HepG2 (cell line): Measurements from ENCODE around the gene QRICH2. TPM values are rescaled to one million over a fixed set of nuclear protein-coding genes. Genes with fewer than 3 reads are reported as not detected.

Source experiments
- CBFB ChIP-seq: sonication (generic); formaldehyde crosslinking; IDR thresholded peaks from 2 replicates; pipeline ENCODE4 v1.4.0; 2020; ENCODE audit warnings: missing genetic modification reagents
- KLF13 ChIP-seq: sonication (generic); formaldehyde crosslinking; IDR thresholded peaks from 2 replicates; pipeline ENCODE4 v1.4.0; 2020; ENCODE audit warnings: mild to moderate bottlenecking, missing genetic modification reagents
- MEIS2 ChIP-seq: sonication (generic); formaldehyde crosslinking; IDR thresholded peaks from 2 replicates; pipeline ENCODE4 v1.9.0; 2021; ENCODE audit warnings: mild to moderate bottlenecking, missing genetic modification reagents
- MTERF4 ChIP-seq: sonication (generic); formaldehyde crosslinking; IDR thresholded peaks from 2 replicates; pipeline ENCODE4 v1.8.0; 2023; ENCODE audit warnings: mild to moderate bottlenecking, missing genetic modification reagents
- MTF1 ChIP-seq: sonication (generic); formaldehyde crosslinking; IDR thresholded peaks from 2 replicates; pipeline ENCODE4 v1.5.0; 2020; ENCODE audit warnings: missing genetic modification reagents
- NR2C2 ChIP-seq: sonication (generic); formaldehyde crosslinking; IDR thresholded peaks from 2 replicates; pipeline ENCODE4 v1.4.0; 2020; ENCODE audit warnings: missing genetic modification reagents, mild to moderate bottlenecking, moderate library complexity, borderline replicate concordance
- RFX1 ChIP-seq: fragments of 450-650 bp; IDR thresholded peaks from 2 replicates; pipeline ENCODE4 v1.6.1; 2017
- SMARCC2 ChIP-seq: fragments of 450-650 bp; IDR thresholded peaks from 2 replicates; pipeline ENCODE4 v1.6.1; 2017; ENCODE audit warnings: antibody characterized with exemption, mild to moderate bottlenecking
- SMC3 ChIP-seq: IDR thresholded peaks from 2 replicates; pipeline ENCODE4 v1.6.1; 2011; ENCODE audit warnings: low read length, improper control_type of control experiment
- SOX13 ChIP-seq, 3 experiments: fragments of 450-650 bp in 1 of 3; sonication (generic) in 1 of 3; formaldehyde crosslinking in 1 of 3; IDR thresholded peaks in 2 of 3; conservative IDR thresholded peaks in 1 of 3; 2 replicates each; pipeline versions ENCODE4 v1.5.0 to v1.6.1; 2016 to 2020; ENCODE audit warnings: antibody characterized with exemption in 1 of 3, mild to moderate bottlenecking in 1 of 3, missing compliant biosample characterization in 1 of 3, missing genetic modification reagents in 1 of 3, moderate library complexity in 1 of 3
- SP5 ChIP-seq: IDR thresholded peaks from 2 replicates; pipeline ENCODE4 v1.6.1; 2016; ENCODE audit warnings: low read depth, borderline replicate concordance
- TARDBP ChIP-seq: sonication (generic); formaldehyde crosslinking; IDR thresholded peaks from 2 replicates; pipeline ENCODE4 v1.8.0; 2022; ENCODE audit warnings: mild to moderate bottlenecking, missing genetic modification reagents
- TEF ChIP-seq: sonication (generic); formaldehyde crosslinking; IDR thresholded peaks from 2 replicates; pipeline ENCODE4 v1.5.0; 2020; ENCODE audit warnings: missing genetic modification reagents
- THAP7 ChIP-seq: sonication (generic); formaldehyde crosslinking; IDR thresholded peaks from 2 replicates; pipeline ENCODE4 v1.8.1; 2023; ENCODE audit warnings: mild to moderate bottlenecking, missing genetic modification reagents
- XBP1 ChIP-seq: sonication (generic); formaldehyde crosslinking; IDR thresholded peaks from 2 replicates; pipeline ENCODE4 v1.5.0; 2020; ENCODE audit warnings: missing genetic modification reagents
- XRCC5 ChIP-seq: fragments of 200-400 bp; formaldehyde crosslinking; optimal IDR thresholded peaks from 2 replicates; pipeline ENCODE3; 2017; ENCODE audit warnings: mild to moderate bottlenecking, low read length
- ZKSCAN1 ChIP-seq: fragments of 150-350 bp; IDR thresholded peaks from 2 replicates; pipeline ENCODE4 v1.6.1; 2014; ENCODE audit warnings: low read length
- ZNF75D ChIP-seq: sonication (generic); formaldehyde crosslinking; IDR thresholded peaks from 2 replicates; pipeline ENCODE4 v1.8.1; 2023; ENCODE audit warnings: missing genetic modification reagents, mild to moderate bottlenecking, borderline replicate concordance
- polyA plus RNA-seq, 8 experiments: library from polyadenylated mRNA; depleted of rRNA in 3 of 8; stranded (reverse) in 7 of 8; unstranded in 1 of 8; fragments of >200 nt; fragmentation: Illumina TruSeq in 4 of 8; extraction: Trizol in 4 of 8; gene quantifications; 2 replicates each; pipeline versions ENCODE4 v1.2.1 to v1.2.3, GENCODE V29; 2011 to 2016; ENCODE audit warnings: low read depth in 4 of 8, missing spikeins in 1 of 8, mixed read lengths in 1 of 8; ENCODE audit not compliant: insufficient read depth in 1 of 8
- total RNA-seq, 5 experiments: library from RNA; depleted of rRNA; stranded (reverse); fragments of >200 nt; fragmentation: Illumina TruSeq; extraction: Trizol; gene quantifications; 2 replicates each; pipeline ENCODE4 v1.2.3, GENCODE V29; 2016; ENCODE audit warnings: low read depth in 1 of 5
- TF ChIP-seq, protein P1 (sequence below): sonication (generic); formaldehyde crosslinking; IDR thresholded peaks from 2 replicates; pipeline ENCODE4 v1.4.0; 2020; ENCODE audit warnings: missing genetic modification reagents, borderline replicate concordance
- TF ChIP-seq, protein P2 (sequence below): IDR thresholded peaks from 2 replicates; pipeline ENCODE4 v1.6.1; 2016; ENCODE audit warnings: missing compliant biosample characterization, missing genetic modification reagents, borderline replicate concordance
- TF ChIP-seq, protein P3 (sequence below): sonication (generic); formaldehyde crosslinking; IDR thresholded peaks from 2 replicates; pipeline ENCODE4 v1.4.0; 2020; ENCODE audit warnings: missing genetic modification reagents, mild to moderate bottlenecking, borderline replicate concordance
- TF ChIP-seq, protein P4 (sequence below): sonication (generic); formaldehyde crosslinking; IDR thresholded peaks from 2 replicates; pipeline ENCODE4 v1.5.0; 2020; ENCODE audit warnings: mild to moderate bottlenecking, missing genetic modification reagents

Gene QRICH2
- total and polyA plus RNA-seq, 2 of the 13 experiments (the other 11 are each of a cell fraction or from before 2014, with no cell fraction given) = 3.7 to 5.7 TPM

GRCh38 chr17:76345377-76345974 lies 37.4 kb upstream of the QRICH2 start (continued):
- TF ChIP-seq TEF (CRISPR knock-in tag) (no peak), XBP1 (CRISPR knock-in tag) (no peak), SMC3 (peak; percentile 29; the same call in 1 of the 2 replicates), SMARCC2 (no peak), MEIS2 (CRISPR knock-in tag) (no peak), MTF1 (CRISPR knock-in tag) (no peak), SOX13 (IDR thresholded peaks at IDR 0.05) (no peak), SOX13 (CRISPR knock-in tag; conservative IDR thresholded peaks at IDR 0.05 in 1 of 2, IDR thresholded peaks at IDR 0.05 in 1 of 2) (no peak; a peak in 2 of 4 replicates), THAP7 (CRISPR knock-in tag) (no peak), RFX1 (no peak), SP5 (CRISPR knock-in tag) (0 out of 2 replicates have a peak, but pooled peaks have one; percentile 39), ZNF75D (CRISPR knock-in tag) (no peak), TARDBP (no peak), CBFB (CRISPR knock-in tag) (no peak), KLF13 (CRISPR knock-in tag) (no peak), XRCC5 (no peak), NR2C2 (peak; percentile 63), MTERF4 (CRISPR knock-in tag) (no peak), ZKSCAN1 (no peak)
- TF ChIP-seq, protein P1, sequence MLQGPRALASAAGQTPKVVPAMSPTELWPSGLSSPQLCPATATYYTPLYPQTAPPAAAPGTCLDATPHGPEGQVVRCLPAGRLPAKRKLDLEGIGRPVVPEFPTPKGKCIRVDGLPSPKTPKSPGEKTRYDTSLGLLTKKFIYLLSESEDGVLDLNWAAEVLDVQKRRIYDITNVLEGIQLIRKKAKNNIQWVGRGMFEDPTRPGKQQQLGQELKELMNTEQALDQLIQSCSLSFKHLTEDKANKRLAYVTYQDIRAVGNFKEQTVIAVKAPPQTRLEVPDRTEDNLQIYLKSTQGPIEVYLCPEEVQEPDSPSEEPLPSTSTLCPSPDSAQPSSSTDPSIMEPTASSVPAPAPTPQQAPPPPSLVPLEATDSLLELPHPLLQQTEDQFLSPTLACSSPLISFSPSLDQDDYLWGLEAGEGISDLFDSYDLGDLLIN = no peak
- TF ChIP-seq, protein P2, sequence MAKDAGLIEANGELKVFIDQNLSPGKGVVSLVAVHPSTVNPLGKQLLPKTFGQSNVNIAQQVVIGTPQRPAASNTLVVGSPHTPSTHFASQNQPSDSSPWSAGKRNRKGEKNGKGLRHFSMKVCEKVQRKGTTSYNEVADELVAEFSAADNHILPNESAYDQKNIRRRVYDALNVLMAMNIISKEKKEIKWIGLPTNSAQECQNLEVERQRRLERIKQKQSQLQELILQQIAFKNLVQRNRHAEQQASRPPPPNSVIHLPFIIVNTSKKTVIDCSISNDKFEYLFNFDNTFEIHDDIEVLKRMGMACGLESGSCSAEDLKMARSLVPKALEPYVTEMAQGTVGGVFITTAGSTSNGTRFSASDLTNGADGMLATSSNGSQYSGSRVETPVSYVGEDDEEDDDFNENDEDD = no peak
- TF ChIP-seq, protein P3, sequence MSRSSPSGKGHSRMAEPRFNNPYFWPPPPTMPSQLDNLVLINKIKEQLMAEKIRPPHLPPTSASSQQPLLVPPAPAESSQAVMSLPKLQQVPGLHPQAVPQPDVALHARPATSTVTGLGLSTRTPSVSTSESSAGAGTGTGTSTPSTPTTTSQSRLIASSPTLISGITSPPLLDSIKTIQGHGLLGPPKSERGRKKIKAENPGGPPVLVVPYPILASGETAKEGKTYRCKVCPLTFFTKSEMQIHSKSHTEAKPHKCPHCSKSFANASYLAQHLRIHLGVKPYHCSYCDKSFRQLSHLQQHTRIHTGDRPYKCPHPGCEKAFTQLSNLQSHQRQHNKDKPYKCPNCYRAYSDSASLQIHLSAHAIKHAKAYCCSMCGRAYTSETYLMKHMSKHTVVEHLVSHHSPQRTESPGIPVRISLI (CRISPR knock-in tag) = peak; percentile 97
- TF ChIP-seq, protein P4, sequence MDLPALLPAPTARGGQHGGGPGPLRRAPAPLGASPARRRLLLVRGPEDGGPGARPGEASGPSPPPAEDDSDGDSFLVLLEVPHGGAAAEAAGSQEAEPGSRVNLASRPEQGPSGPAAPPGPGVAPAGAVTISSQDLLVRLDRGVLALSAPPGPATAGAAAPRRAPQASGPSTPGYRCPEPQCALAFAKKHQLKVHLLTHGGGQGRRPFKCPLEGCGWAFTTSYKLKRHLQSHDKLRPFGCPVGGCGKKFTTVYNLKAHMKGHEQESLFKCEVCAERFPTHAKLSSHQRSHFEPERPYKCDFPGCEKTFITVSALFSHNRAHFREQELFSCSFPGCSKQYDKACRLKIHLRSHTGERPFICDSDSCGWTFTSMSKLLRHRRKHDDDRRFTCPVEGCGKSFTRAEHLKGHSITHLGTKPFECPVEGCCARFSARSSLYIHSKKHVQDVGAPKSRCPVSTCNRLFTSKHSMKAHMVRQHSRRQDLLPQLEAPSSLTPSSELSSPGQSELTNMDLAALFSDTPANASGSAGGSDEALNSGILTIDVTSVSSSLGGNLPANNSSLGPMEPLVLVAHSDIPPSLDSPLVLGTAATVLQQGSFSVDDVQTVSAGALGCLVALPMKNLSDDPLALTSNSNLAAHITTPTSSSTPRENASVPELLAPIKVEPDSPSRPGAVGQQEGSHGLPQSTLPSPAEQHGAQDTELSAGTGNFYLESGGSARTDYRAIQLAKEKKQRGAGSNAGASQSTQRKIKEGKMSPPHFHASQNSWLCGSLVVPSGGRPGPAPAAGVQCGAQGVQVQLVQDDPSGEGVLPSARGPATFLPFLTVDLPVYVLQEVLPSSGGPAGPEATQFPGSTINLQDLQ (CRISPR knock-in tag) = no peak
